Retinal pigment epithelial cell (primary cell): Measurements from ENCODE around the gene SYT6.

ENCODE experiments used
- DNase-seq: peaks from one replicate; pipeline ENCODE4 v3.0.0-alpha.2; 2010; ENCODE audit warnings: low read depth
- H3K4me3 ChIP-seq: 2 replicates; pipeline ENCODE4 v1.5.1; 2011; ENCODE audit warnings: mild to moderate bottlenecking, low read length, control low read depth, moderate library complexity
- TF ChIP-seq, protein P1 (sequence below): conservative IDR thresholded peaks from 2 replicates; pipeline ENCODE4 v1.5.1; 2011; ENCODE audit warnings: low read depth, low read length, control low read depth, inconsistent platforms

The SYT6 gene

DNA sequence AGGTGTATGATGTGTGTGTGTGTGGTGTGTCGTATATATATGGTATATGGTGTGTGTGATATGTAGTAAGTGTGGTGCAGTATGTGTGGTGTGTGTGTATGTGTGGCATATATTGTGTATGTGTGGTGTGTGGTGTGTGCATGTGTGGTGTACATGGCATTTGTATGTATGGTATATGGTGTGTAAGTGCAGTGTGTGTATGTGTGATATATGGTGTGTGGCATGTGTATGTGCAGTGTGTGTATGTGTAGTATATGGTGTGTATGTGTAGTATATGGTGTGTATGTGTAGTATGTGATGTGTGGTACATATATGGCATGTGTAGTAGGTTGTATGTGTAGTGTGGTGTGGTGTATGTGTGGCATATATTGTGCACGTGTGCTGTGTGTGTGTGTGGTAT is 99.5 kb downstream of the SYT6 start:
- DNase-seq: no peak
- TF ChIP-seq, protein P1, sequence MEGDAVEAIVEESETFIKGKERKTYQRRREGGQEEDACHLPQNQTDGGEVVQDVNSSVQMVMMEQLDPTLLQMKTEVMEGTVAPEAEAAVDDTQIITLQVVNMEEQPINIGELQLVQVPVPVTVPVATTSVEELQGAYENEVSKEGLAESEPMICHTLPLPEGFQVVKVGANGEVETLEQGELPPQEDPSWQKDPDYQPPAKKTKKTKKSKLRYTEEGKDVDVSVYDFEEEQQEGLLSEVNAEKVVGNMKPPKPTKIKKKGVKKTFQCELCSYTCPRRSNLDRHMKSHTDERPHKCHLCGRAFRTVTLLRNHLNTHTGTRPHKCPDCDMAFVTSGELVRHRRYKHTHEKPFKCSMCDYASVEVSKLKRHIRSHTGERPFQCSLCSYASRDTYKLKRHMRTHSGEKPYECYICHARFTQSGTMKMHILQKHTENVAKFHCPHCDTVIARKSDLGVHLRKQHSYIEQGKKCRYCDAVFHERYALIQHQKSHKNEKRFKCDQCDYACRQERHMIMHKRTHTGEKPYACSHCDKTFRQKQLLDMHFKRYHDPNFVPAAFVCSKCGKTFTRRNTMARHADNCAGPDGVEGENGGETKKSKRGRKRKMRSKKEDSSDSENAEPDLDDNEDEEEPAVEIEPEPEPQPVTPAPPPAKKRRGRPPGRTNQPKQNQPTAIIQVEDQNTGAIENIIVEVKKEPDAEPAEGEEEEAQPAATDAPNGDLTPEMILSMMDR: no peak
- no peak overlapping the region for H3K4me3 ChIP-seq

GRCh38 chr1:114048232-114048631 is 105.4 kb downstream of the SYT6 start:
- DNase-seq: no peak
- TF ChIP-seq, protein P1: no peak

DNA sequence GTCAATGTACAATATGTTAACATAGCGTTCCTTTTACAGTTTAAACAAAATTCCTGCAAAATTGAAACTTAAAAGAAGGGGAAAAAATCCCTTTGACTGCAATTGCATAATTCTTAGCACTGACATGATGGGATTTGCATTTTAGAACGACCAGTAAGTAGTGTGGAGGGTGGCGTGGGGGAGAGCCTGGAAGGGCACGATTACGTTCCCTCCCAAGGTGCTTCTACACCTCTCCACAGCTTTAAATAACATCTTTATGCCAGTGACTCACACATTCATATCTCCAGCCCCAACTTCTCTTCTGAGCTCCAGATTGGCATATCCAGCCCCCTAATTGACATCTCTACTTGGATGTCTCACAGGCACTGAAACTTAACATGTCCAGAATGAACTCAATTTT is 110.1 kb downstream of the SYT6 start:
- DNase-seq: no peak
- TF ChIP-seq, protein P1: no peak
- H3K4me3 ChIP-seq: no peak overlapping the region

More at GRCh38 chr1:114048232-114048631, 105.4 kb downstream of the SYT6 start:
- H3K4me3 ChIP-seq: no peak overlapping the region

DNA sequence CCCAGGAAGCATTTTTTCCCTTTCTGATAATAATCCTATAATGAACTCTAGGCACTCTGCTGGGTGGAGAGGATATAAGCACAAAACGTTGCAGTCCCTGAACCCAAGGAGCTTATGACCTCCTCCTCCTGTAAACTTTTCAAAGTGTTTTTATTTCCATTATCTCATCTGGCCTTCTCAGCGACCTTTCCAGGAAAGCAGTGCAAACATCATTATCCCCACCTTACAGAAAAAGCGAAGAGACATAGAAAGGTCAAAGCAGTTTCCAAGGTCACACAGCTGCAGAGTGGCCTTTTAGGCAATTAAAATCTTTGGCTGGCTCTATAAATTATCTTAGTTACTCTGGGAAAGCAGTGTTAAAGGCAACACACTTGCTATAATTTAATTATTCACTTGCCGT is 110.6 kb downstream of the SYT6 start:
- TF ChIP-seq, protein P1: no peak
- H3K4me3 ChIP-seq: no peak overlapping the region
- DNase-seq: no peak

GRCh38 chr1:114040273-114041015 is 113.2 kb downstream of the SYT6 start:
- TF ChIP-seq, protein P1: no peak
- no peak for DNase-seq

More at GRCh38 chr1:114040273-114041015, 113.2 kb downstream of the SYT6 start:
- no peak overlapping the region for H3K4me3 ChIP-seq
